Medulla oblongata (tissue), 1 donor: Measurements from ENCODE around the gene MAP3K3.

Experiments
- DNase-seq: peaks from one replicate; pipeline ENCODE4 v3.0.0-alpha.2; 2015; ENCODE audit errors: extremely low spot score

Gene MAP3K3

DNA sequence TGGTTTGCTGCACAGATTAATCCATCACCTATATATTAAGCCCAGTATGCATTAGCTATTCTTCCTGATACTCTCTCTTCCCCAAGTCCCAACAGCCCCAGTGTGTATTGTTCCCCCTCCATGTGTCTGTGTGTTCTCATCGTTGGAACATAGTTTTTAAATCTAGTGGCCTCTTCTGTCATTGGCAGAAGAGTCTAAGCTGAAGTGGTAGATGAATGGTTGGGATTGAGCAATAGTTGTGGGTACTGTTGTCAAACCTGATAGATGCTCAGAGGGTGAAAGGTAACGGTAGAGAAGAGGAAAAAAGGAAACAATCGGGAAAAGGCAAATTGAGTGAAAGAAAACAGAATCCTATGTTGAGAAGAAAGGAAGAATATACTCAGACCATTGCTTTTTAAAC, 29.9 kb downstream of the MAP3K3 start:
- no peak for DNase-seq

DNA sequence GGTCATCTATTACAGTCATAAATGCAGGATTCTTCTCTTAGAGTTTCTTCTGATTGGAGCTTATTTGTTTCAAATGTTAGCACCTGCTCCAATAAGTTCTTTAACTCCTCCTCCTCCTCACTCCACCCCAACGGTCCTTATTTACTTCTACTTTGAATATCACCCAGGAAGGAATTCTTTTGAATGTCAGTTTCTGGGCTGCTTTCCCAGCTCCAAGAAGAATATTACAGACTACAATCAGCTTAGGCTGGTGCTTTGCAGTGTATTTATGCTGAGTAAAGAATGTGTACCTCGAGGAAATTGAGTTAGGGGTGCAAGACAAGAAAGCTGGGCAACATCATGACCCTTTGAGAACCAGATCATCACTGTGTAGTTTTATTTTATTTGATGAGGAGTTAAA, 30.8 kb downstream of the MAP3K3 start:
- no peak for DNase-seq

DNA sequence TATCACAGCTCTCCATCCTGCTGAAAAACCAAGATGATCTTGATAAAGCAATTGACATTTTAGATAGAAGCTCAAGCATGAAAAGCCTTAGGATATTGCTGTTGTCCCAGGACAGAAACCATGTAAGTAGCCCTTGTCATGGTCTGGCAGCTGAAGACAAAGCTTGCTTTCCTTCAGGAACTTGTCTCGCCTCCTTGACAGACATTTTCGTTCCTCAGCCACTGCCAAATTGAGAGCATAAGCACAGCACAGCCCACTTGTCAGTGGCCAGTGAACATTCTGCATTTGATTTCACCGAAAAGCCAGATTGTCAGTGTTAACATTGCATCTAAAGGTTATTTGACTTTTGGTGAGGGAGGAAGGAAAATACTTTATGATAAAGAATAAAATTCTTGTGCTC, 35.6 kb downstream of the MAP3K3 start:
- no peak for DNase-seq

DNA sequence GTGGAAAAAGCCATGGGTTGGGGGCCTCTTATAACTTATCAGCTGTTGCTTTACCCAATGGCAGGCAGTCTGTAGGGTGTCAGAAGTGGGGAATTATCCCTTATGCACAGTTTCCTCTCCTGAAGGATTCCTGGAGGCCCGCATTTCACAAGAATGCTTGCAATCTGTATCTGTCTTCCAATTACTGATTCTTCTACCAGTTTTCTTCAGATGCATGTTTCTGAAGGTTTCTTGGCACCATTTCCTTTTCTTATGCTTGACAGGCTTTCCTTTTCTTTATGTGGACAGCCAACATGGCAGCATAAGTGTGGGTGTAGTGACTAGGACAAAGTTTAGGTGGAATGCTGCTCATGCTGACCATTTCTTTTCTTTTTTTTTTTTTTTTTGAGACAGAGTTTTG, 36.1 kb downstream of the MAP3K3 start:
- no peak for DNase-seq

DNA sequence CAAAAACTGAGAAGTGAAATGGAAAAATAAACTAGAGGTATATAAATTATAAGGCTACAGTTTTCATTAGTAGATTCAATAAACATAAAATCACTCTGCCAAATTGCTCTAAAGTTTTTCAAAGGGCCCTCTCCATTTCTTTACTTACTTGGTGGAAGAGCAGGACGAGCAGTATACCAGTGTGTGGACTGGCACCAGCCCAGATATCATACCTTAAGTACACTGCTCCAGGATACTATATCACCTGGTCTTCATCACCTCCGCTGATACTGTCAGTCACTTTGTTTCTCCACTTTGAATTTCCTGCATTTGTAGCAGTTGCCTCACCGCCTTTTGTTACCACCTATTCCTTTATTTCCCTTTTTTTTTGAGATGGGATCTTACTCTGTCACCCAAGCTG, 37.6 kb downstream of the MAP3K3 start:
- no peak for DNase-seq

DNA sequence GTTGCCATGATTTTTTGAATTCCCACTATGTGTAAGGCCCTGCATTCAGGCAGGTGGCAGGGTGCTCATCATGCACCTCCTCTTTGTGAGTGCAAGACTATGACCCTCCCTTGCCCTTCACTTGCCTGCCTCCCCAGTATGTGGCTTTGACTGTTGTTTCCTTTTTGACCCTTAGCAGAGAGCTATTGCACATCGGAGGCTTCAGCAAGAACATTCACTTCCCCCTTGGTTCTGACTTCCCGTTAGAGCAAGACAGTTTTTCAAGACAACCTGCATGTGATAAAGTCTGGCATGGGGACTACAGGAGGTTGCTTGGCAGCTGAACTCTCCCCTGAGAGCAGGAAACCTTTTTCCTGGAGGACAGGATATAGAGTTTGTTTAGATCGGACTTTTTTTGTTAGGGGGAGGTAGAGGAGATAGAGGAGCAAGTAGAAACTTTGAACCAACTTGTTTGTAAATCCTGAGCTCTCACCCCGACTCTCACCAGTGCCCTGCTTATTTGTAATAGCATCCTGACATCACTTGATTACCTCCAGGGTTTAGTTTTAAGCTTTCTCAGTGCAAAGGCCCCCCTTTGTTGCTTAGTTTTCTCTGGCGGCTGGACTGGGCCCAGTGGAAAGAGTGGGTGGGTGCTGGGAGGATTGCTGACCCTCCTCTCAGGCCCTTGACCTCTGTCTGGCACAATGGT, 43.5 kb downstream of the MAP3K3 start:
- peak; percentile 79 for DNase-seq

DNA sequence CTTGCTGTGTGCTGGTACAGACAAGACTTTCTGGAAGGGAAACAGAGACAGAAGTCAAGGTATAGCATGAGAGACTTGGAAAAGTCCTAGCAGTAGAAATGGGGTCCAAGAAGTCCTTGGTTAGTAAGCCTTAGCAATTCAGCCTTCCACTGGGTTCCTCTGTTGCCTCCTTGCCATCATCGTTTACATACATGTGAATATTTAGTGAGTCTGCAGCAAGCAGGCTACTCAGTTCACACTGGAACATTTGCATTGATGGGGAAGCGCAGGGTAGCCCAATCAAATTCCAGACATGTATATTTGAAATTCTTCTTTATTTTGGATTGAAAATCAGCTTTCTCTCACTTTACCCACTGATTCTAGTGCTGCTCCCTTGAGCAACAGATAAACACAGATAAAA, 50.6 kb downstream of the MAP3K3 start:
- DNase-seq: no peak

DNA sequence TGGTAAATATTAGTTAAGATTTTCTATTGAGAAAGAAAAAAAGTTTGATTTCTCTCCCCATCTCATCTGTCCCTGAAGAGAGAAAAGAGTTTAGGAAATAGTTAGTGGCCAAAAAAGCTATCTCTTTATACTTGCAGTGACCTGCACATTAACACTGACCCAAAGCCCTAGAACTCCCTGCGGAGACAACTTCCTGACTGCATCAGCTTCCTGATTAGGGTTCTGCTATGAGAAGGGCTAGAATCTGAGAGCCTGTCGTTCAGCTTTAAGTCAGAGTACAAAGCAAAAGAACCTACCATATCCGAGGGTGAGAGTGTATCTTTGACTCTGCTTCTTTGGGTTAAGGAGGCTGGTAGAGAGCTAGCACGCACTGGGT, 53.0 kb downstream of the MAP3K3 start:
- DNase-seq: no peak

DNA sequence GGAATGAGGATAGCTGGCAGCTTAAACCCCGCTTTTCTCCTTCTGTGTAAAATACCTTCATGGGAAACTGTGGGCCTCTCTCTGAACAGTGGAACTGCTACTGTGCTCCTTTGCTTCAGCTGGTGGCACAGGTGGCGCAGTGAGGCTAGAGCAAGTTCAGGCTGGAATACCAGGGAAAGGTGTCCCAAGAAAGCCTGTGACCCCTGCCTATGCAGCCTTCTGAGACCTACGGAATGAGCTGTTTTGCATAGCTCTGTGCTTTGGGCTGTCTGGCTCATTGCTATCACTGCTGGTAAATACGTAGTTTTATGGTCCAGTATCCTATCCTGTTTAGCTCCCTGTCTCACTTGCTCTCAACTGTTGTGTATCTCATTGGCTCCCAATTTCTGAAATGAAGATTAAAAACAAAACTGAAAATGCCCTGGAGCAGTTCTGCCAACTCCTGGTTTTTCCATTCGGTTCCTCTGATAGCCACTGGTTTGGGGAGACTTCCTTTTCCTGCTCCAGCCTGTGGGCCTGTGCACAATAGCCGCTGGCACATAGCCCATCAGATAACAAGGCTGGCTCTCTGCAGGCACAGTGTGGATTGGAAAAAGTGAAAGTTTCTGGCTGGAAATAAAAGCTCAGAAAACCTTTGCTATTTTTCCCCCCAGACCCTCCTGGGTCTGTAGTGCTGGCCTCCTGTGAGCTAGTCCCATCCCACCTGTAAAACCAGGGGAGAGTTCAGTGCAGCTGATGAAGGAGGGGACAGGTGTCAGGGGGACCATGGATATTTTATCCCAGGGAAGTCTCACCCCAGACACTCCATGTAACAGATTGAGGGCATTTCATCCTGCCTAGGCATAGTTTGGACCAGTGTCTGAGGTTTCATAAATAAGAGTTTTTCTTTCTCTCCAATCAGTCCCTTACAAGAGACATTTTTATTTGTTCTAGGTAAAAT, 53.7 kb downstream of the MAP3K3 start:
- DNase-seq: peak; percentile 79

DNA sequence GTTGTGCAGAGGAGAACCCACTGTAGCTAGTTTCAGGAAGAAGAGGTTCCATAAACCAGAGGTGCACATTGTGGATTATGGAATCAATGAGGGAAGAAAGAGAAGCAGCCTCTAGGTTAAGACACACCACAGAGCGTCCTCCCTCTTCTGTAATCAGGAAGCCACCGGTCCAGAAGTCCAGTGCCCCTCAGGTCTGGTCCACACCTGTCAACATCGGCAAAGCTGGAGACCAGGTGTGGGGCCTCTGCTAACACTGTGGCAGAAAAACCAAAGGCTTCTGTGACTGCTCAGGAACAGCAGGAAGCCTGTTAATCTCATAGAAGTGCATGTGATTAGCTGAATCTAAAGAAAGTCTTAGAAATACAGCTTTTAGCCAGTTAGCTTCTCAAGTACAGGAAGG, 54.4 kb downstream of the MAP3K3 start:
- DNase-seq: no peak

DNA sequence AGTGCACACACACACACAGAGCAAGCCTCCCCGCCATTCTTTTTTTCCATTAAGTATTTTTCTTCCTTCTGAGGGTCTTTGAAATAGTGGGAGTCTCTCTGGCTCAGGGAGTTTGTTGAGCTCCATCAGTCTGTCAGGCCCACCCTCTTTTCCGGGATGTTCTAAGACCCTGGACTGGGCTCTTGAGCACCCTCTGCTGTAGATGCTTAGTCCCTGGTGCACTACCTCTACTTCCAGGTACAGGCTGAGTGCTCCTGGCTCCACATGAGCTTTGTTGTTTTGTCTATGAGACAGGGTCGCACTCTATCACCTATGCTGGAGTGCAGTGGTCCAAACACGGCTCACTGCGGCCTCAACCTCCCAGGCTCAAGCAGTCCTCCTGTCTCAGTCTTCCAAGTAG, 57.0 kb downstream of the MAP3K3 start:
- no peak for DNase-seq

DNA sequence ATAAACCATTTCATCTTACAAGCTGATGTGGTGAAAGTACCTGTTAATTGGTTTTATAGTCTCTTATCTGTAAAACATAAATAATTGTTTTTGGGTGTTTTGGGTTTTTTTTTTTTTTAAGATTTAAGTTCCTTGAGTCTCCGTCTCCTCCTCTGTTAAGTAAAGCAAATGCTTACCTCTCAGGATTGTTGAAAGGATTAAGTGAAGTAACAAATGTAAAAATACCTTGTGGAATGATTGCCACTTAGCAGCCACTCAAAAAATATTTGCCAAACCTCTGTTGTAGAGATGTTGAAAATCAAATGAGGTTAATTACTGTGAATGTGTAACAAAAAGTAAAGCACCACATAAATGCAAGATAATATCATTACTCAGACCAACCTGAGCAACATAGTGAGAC, 58.5 kb downstream of the MAP3K3 start:
- DNase-seq: no peak

DNA sequence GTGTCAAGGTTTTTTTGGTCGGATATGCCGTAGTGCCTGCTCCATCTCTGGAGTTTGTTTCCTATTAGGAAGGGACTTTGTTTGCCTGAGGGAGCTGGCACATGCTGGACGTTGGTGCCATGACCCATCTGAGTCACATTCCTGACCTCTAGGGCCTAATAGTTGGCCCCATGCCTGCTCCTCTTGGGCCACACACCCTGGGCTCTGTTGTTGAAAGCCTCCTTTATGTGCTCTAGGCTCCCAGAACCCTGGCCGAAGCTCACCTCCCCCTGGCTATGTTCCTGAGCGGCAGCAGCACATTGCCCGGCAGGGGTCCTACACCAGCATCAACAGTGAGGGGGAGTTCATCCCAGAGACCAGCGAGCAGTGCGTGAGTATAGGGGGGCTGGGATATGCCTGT, 59.3 kb downstream of the MAP3K3 start:
- DNase-seq: no peak

DNA sequence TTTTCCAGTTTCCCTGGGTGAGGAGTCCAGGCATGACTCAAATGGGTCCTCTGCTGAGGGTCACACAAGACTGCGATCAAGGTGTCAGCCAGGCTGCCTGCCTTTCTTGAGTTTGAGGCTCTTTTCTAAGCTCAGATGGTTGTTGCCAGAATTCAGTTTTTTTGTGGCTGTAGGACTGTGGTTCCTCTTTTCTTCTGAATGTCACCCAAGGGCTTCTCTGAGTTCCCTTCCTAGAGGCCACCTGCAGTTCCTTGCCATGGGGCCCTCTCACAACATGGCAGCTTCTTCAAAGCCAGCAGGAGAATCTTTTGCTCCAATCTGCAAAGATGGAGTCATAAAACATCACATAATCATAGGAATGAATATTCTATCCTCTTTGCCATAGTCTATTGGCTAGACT, 60.2 kb downstream of the MAP3K3 start:
- no peak for DNase-seq

DNA sequence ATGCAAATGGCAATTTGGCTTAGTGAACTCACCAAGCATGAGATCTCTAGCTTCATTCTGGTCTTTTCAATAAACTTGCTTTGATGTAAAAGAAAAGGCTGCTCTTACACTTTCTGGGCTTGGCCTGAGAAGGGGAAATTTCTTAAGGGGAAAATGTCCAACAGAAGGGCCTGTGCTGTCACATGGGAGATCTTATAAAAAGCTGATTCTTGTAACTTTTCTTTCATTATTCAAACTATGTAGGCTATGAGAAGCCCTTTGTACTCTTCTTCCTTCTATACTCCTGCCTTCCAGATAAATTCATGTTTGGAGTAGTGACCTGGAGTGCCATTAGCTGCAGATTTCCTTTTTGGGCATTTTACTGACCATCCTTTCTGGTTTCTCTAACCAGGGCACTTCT, 60.8 kb downstream of the MAP3K3 start:
- no peak for DNase-seq

DNA sequence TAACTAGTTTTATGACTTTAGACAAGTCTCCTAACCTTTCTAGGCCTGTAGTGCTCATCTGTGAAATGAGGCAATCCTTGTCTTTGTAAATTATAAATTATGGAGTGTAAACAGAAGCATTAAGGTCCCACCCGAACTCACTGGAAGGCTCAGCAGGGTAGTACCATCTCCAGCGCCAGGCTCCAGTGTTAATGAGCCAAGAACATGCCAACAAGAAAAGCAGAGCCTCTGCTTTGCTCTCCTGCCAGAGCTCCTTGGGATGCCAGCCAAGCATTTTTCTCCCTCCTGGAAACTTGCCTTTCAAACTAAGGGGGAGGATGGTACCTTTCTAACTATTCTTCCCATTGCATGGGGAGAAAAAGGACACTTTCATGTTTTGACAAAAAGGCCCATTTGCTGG, 62.8 kb downstream of the MAP3K3 start:
- peak; percentile 69 for DNase-seq

DNA sequence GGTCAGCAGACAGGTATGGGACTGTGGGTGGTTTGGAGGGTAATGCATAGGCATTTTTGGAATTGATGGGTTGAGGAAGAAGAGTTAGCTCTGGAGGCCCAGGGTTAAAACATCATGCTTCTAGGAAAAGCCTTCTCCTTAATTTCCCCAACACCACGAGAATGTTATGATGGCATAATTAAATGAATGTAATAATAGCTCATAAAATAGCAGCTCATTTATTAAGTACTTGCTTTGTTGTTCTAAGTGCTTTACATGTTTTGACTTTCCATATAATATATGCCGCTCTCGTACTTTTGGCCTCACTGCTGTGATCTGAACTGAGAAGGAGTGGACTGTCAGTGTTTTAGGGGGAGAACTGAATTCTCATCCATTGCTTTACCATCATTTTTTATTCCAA, 63.4 kb downstream of the MAP3K3 start:
- no peak for DNase-seq

DNA sequence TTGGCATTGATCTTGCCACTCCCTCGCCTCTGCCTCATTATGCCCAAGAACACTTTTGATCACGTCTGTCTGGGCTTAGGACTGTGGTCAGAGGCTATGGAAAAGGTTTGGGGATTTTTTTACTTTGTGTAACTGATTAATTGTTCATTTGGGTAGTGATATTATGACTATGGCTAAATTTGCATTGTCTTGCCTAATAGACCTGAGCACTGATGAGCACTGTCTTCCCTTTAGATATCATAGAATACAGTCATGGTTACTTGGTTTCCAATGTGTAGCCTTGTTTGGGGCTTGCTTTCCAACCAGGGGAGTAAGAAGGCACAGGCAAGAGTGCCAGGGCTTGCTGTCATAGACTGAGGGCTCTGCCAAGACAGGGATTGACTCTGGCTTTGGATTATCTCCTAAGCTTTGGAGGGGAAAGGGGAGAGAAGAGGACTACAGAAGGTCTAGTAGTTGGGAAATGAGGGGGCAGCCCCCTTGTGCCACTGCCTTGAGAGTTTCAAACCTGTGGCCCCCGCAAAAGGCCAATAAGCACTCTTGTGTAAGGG, 64.0 kb downstream of the MAP3K3 start:
- DNase-seq: no peak

DNA sequence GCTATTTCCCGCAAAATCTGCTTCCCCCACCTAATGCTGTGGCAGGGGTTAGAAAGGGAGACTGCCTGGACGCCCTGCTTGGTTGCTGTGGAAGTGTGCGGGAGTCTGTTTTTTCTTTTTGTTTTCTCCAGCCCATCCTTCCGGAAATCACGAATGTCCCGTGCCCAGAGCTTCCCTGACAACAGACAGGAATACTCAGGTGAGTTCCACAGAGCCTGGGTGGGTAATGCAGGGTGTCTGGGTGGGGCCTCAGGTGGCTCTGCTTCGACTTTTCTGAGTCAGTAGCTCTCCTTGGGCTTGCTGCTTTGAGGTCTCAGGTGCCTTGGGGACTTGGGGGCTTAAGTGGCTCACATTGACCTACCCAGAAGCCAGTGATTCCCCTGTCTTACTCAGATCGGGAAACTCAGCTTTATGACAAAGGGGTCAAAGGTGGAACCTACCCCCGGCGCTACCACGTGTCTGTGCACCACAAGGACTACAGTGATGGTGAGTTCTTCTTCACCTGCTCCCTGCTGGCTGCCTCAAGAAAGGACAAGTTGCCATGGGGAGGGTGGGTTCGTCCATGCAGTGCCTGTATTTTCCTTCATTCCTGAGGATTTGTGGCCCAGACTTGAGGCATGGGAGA, 66.3 kb downstream of the MAP3K3 start:
- DNase-seq: no peak

DNA sequence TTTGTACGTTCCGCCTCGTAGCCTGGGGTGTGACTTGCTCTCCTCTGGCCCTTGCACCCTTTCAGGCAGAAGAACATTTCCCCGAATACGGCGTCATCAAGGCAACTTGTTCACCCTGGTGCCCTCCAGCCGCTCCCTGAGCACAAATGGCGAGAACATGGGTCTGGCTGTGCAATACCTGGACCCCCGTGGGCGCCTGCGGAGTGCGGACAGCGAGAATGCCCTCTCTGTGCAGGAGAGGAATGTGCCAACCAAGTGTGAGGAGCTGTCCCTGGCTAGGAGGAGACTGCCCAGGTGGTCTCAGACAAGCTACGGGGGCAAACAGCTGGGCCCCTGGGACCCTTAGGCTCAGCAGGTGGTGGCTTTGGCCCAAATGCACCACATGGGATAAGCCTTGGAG, 67.3 kb downstream of the MAP3K3 start:
- no peak for DNase-seq

DNA sequence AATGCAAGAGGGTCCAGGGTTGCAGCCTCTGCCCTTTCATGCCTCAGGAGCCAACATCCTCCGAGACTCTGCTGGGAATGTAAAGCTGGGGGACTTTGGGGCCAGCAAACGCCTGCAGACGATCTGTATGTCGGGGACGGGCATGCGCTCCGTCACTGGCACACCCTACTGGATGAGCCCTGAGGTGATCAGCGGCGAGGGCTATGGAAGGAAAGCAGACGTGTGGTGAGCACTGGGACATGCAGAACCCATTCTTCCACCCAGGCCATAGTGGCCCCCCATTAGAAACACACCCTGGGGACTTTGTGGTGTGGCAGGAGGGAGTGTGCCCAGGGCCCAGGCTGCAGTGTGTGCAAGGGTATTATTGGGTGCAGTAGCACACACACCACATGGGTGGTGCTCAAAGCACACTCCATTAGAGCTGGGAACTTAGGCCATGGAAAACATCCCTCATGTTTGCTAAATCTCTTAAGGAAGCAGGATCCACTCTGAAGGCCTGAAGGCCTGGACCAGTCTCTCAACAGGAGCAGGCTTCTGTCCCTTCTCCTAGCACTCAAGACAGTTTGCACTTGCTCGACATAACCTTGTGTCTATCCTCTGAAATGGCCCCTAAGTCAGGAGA, 70.1 kb downstream of the MAP3K3 start:
- DNase-seq: no peak
